Limb (tissue), 2 donors: ENCODE results near the gene BHLHE40.

Experiments used
- DNase-seq, 2 donors: peaks; one replicate each; pipeline ENCODE4 v3.0.0-alpha.2; 2016; ENCODE audit errors: extremely low spot score in 2 of 2

Gene BHLHE40

DNA sequence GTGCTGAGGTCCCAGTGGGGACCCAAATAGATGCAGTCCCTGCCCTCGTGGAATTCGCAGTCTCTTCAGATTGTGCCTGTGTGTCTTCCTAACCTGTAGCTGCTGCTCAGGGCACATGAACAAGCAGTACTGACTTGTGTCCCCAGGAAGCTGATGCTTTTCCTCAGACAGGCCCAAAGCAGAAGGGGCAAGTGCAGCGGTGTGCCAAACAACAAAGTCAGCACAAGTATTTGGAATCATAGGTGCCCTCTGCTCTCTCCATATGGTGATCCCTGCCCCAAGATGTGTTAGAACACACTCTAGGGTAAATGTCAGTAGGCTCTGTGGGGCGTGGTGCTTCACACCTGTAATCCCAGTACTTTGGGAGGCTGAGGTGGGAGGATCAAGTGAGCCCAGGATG lies 21.9 kb downstream of the BHLHE40 start:
- DNase-seq, result no peak

- DNase-seq, result no peak
These were observed 22.6 kb downstream of the BHLHE40 start for GRCh38 chr3:5001805-5002173.

- DNase-seq, result no peak
These were observed 23.1 kb downstream of the BHLHE40 start for GRCh38 chr3:5002174-5002870.

GRCh38 chr3:5002871-5003247 lies 23.6 kb downstream of the BHLHE40 start:
- no peak for DNase-seq

DNA sequence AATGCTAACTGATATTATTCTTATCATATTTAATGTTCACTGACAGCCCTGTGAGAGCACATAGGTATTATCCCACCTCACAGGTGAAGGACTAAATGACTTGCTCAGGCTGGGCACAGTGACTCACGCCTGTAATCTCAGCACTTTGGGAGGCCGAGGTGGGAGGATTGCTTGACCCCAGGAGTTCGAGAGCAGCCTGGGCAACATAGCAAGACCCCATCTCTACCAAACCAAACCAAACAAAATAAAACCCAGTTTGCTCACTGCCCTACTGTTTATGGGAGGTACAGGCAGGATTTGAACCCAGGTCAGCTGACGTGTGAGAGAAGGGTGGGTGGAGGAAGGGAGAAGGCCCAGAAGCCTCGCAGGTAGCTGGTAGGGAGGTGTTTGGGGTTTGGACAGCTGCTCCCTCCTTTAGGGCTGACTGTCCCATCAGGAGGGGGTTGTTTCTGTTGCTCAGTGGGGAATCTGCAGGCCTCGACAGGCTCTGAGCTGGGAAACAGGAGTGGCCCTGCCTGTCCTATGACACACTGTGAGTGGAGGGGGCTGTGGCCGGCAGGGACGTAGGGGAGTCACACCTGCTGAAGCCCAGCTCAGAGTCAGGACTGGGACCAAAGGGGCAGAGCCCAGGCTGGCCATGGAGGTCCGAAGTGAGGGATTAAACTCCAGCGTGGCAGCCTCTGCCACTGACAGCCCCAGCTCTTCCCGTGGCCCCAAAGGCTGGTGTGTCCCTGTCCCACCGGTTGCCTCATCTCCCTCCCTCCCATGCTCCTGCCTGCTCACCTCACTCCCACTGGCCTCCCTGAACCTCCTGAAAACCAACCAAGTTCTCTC lies 25.3 kb downstream of the BHLHE40 start:
- DNase-seq, result no peak

- no peak for DNase-seq
These were observed 26.1 kb downstream of the BHLHE40 start for GRCh38 chr3:5005367-5005766.

DNA sequence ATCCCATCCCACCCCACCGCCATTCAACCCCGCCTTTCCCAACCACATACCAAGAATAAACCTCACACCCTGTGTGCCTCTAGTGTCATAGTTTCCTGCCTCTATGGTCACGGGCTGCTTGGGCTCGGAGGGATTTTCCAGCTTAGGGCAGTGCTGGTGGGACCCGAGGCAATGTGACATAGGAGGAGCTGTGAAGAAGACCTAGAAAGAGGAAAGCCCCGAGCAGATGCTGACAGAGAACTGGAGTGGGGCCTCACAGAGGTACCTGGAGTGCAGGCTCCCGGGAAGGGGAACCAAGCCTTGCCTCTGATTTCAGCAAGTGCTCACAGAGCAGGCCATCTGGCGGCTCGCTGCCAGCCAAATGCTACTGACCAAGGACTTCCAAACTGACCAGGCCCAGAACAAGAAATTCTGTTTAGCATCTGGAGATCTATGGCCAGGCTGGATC lies 27.5 kb downstream of the BHLHE40 start:
- no peak for DNase-seq

DNA sequence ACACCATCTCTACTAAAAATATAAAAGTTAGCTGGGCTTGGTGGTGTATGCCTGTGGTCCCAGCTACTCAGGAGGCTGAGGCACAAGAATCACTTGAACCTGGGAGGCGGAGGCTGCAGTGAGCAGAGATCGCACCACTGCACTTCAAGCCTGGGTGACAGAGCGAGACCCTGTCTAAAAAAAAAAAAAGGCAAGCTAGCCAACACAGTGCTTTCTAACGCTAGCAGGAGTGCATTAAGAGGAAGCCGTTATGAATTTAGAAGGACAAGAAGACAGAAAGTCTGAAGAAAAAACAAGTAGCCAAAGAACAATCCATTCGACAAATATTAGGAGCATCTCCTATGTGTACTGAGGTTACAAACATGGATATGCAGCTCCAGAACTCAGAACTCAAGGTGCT lies 28.6 kb downstream of the BHLHE40 start:
- DNase-seq, result no peak

DNA sequence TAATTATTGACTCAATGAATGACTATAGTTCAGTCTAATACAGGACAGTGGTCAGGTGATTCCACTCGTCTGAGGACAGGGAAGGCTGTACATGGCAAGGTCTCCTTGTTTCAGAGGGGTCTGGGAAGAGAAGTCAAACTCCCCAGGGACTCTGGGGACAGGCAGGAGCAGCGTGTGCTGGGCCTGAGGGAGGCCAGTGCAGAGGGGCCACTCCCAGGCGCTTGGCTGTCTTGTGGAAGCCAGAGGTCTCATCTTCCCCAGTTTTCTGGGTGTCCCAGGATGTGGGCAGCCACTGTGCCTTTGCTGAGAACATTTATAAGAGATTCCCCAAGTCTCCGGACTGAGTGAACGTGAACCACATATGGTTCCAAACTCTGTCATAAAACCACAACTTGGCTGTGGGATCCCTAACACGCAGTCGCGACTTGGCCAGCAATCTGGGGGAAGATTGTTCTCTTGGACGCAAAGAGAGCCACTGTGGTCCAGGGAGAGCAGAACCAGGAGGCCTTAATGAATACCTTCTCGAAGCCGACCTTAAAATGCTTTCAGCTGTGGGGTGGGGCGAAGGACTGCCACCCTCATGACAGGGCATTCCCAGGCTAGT lies 30.4 kb downstream of the BHLHE40 start:
- DNase-seq, result no peak

GRCh38 chr3:5010140-5010539 lies 30.9 kb downstream of the BHLHE40 start:
- no peak for DNase-seq

- DNase-seq, result no peak
These were observed 31.7 kb downstream of the BHLHE40 start for GRCh38 chr3:5010706-5011554.

GRCh38 chr3:5011555-5012256 lies 32.5 kb downstream of the BHLHE40 start:
- no peak for DNase-seq

- DNase-seq, result no peak
These were observed 33.1 kb downstream of the BHLHE40 start for GRCh38 chr3:5012367-5012766.

DNA sequence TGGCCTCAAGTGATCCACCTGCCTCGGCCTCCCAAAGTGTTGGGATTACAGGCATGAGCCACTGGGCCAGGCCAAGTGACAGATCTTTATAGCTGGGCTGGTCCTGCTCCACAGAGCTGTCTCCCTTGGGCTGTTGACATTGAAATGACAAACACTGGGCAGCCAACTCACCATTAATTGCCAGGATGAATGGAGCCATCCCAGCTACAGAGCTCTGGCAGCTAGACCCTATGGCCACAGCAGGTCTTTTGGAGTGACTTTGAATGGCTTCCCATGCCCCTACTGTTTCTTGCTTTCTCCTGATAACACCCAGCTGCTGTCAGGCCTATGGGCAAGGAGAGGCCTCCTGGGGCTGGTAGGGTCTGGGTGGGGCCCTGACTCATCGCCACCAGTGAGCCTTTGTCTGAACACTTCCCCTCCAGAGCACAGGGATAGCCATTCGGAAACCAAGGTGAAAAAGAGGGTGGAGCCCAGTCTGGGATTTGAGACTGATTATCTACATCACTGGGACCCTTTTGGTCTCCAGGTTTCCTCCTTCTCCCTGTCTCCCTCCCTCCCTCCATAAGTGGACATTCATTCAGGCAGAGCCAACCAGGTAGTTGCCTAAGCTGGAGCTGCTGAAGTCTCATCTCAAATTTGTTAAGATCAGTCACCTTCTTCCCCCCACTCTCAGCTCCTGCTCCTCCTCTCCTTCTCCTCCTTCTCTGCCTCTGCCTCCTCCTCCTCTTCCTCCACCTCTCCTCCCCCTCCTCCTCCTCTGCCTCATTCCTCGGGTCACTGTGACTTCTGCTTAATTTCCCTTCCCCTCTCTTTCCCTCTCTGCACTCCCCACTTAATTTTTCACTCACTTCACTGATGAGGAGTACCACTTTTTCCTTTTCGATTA lies 34.0 kb downstream of the BHLHE40 start:
- DNase-seq, result no peak

DNA sequence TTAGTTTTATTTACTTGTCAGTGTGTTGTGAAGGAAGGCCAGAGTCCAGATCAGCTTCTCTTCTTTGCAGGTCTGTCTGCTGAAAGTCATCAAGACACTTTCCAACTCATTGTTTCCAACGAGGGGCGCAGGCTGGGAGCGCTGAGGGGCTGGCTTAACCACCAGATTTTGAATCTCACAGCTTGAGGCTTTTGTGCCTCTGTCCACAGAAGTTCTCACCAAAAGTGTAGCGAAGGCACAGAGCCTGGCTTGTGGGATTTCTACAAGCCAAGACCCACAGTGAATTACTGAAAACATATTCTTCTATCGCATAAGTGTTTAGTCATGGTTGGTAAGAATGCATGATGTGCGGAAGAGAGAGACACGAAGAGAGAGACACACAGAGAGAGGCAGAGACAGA lies 35.2 kb downstream of the BHLHE40 start:
- DNase-seq, result no peak

DNA sequence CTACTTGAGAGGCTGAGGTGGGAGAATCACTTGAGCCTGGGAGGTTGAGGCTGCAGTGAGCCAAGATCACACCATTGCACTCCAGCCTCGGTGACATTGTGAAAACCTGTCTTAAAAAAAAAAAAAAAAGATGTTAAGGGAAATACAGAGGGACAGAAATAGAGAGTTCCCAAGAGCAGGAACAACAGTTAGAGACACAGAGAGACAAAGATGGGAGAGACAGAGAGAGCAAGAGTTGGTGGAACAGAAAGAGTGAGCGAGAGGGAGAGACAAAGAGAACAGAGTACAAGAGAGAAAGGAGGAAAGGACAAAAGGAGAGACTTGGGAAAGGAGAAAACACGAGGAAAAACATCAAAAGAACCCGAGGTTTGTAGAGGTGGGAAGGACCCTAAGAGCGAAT lies 35.8 kb downstream of the BHLHE40 start:
- DNase-seq, result no peak

- no peak for DNase-seq
These were observed 37.2 kb downstream of the BHLHE40 start for GRCh38 chr3:5016211-5017161.

- DNase-seq, result no peak
These were observed 38.8 kb downstream of the BHLHE40 start for GRCh38 chr3:5017925-5018531.
